ENCODE data around the gene SMYD4.

- TF ChIP-seq POLR2A (IDR thresholded peaks at IDR 0.05) (no peak), CTCF (IDR thresholded peaks at IDR 0.05) (no peak)
Observed at GRCh38 chr17:1782171-1782567, 47.5 kb downstream of the SMYD4 start.
